AG09309 (cell line): ENCODE data around the gene KCNB1.

Source experiments
- DNase-seq: peaks from one replicate; pipeline ENCODE4 v3.0.0-alpha.2; 2010; ENCODE audit warnings: low read depth
- H3K4me3 ChIP-seq: 2 replicates; pipeline ENCODE4 v1.5.1; 2011; ENCODE audit warnings: mild to moderate bottlenecking, low read depth, low read length, moderate library complexity; ENCODE audit not compliant: control insufficient read depth
- TF ChIP-seq, protein P1 (sequence below): IDR thresholded peaks from 2 replicates; pipeline ENCODE4 v1.5.1; 2011; ENCODE audit warnings: mild to moderate bottlenecking, low read depth, low read length, inconsistent platforms; ENCODE audit not compliant: insufficient read depth, control insufficient read depth; ENCODE audit errors: missing control alignments

KCNB1 gene

DNA sequence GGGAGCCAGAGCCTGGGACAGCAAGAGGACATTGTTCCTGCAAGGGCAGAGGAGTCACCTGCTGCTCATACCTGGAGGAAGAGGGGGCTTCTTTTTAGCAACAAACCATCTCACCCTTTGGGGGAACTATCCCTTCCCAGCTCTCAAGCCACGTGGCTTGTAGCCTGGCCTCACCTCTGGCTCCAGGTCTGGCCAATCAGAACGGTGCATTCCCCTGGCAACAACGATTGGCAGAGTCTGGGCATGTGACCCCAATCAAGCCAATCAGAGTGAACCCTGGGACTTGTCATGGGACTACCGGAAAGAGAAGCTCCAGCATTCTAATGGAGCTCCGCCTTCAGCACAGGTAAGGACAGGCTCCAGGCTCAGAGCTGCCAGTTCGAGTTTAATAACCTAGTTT, 33.6 kb downstream of the KCNB1 start:
- TF ChIP-seq, protein P1, sequence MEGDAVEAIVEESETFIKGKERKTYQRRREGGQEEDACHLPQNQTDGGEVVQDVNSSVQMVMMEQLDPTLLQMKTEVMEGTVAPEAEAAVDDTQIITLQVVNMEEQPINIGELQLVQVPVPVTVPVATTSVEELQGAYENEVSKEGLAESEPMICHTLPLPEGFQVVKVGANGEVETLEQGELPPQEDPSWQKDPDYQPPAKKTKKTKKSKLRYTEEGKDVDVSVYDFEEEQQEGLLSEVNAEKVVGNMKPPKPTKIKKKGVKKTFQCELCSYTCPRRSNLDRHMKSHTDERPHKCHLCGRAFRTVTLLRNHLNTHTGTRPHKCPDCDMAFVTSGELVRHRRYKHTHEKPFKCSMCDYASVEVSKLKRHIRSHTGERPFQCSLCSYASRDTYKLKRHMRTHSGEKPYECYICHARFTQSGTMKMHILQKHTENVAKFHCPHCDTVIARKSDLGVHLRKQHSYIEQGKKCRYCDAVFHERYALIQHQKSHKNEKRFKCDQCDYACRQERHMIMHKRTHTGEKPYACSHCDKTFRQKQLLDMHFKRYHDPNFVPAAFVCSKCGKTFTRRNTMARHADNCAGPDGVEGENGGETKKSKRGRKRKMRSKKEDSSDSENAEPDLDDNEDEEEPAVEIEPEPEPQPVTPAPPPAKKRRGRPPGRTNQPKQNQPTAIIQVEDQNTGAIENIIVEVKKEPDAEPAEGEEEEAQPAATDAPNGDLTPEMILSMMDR, result no peak
- no peak overlapping the region for H3K4me3 ChIP-seq
- no peak for DNase-seq

DNA sequence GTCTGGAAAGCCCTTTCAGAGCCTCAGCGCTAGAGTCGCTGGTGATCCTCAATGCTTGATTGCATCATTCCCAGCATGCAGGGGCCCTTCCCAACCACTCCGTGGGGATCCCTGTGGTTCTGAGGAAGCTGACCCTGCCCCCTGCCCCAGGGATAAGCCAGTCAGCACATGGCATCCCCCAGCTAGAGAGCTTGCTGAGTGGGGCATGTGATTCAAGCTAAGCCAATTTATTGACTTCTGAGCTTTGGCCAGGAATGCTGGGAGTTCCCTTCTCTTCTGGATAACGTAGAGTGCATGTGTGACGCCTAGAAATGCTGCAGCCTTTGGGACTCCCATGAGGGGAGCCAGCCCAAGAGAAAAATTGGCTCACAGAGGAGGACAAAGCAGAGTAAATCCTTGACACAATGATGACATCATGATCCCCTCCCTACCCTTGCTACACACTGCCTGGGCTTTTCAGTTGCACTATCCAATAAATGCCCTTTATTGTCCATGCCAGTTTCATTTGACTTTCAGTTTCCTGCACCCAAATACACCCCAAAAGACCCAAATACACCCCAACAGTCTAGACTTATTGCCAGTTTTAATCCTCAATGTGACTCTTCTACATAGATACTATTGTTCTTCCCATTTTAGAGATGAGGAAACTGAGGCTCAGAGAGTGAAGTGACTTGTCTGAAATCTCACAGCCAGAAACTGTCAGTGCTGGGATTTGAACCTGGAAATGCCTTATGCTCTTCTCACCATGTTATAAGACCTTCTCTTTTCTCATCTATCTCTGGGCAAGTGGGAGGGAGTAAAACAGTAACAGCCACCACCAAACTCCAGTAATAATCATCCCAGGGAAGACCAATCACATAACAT, 34.3 kb downstream of the KCNB1 start:
- no peak for DNase-seq
- H3K4me3 ChIP-seq, result no peak overlapping the region
- TF ChIP-seq, protein P1, result no peak

DNA sequence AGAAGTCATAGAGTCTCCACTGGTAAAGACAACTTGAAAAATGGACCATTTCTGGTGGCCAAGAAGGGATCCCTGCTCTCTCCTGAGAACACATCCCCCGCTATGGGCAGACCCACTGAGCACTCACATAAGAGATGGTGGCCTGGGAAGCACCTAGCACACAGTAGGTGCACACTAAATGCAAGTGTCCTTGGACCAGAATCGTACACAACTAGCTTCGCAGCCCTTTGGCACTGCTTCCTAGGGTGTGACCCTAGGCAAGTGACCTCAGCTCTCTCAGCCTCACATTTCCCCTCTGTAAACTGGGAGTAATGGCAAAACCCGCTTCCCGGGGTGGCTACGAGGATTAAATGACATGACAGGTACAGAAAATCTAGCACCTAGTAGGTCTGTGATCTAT, 35.1 kb downstream of the KCNB1 start:
- TF ChIP-seq, protein P1, result no peak

DNA sequence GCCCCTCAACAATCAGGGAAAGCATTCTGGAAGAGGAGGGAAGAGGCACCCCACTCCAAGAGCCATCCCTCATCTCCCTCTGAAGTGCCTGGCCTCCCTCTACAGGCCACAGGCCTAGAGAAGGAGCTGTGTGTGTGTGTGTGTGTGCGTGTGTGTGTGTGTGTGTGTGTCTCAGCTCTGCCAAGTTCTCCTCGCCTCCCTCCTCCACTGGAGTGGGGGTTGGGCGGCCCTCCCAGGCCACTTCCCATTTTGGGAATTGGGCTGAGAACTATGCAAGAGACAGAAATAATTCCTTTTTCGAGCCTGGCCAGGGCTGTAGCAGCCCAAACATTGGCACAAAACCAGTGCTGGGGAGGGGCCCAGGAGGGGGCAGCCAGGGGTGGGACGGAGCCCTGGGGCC, 35.7 kb downstream of the KCNB1 start:
- TF ChIP-seq, protein P1, result no peak
- H3K4me3 ChIP-seq, result no peak overlapping the region
- DNase-seq, result no peak

More for the DNA sequence above, 35.1 kb downstream of the KCNB1 start:
- H3K4me3 ChIP-seq, result no peak overlapping the region
- no peak for DNase-seq

DNA sequence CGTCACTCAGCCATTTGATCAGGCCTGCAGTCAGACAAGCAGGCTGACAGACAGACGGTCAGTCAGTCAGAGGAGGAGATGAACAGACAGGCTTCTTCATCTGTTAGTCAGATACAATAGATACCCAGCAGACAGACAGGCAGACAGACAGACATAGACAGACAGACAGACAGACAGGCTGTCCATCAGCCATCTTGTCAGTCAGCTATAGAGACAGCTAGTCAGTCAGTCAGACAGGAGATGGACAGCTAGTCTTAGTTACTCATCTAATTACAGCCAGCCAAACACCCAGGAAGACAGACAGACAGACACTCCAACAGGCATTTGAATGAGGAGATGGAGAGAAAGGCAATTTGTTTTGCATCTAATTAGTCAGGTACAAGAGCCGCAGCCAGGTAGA, 36.4 kb downstream of the KCNB1 start:
- DNase-seq, result no peak
- H3K4me3 ChIP-seq, result no peak overlapping the region
- TF ChIP-seq, protein P1, result no peak

DNA sequence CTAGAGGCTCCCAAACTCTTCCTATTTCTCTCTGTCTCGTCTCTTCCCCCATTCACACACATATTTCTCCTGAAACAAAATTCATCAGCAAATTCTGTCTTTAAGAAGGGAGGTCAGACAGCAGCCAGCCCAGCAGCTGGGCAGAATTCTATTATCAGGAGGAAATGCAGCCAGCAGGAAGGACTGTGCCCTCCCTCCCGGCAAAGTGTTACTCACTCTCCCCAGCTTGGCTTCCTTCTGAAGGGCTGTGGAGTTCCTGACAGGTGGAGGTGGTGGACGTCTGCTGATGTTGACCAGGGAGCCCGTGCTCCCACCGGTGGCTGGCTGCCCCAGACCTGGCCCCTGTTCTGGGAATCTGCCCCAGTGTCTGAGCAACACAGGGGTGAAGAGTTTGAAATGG, 37.3 kb downstream of the KCNB1 start:
- no peak for DNase-seq
- H3K4me3 ChIP-seq, result no peak overlapping the region
- TF ChIP-seq, protein P1, result no peak

DNA sequence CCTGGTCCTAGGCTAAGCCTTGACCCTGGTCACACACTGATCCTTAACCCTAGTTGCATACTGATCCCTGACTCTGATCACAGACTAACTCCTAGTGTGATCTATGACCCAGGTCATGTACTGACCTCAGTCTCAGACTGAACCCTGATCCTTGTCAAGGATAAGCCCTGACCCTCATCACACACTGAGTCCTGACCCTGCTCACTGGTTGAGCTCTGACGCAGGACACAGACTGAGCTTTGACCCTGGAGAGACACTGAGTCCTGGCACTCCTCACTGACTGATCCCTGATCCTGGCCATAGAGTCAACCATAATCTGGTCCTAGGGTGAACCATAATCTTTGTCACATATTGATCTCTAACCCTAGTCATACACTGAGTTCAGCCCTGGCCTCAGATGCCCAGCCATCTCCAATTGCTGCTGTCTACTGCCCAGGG, 37.9 kb downstream of the KCNB1 start:
- TF ChIP-seq, protein P1, result no peak
- no peak for DNase-seq
- no peak overlapping the region for H3K4me3 ChIP-seq
